ENCODE results near the gene CREM.

Gene CREM

DNA sequence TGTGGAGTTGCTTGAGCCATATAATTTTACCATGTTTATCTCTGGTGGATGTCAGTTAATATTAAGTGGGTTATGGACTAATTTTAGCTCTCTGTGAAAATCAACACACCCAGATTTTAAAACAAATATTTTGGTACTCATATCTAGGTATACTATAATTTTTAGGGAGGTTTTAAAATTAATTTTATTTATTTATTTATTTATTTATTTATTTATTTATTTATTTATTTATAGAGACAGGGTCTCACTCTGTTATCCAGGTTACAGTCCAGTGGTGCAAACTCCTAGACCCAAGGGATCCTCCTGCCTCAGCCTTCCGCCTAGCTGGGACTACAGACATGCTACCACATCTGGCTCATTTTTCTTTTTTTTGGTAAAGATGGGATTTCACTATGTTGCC, 7.3 kb upstream of the CREM start:
- H3K9me3 ChIP-seq: no peaks in the 10 kb centered on the region
- H3K27me3 ChIP-seq (ENCODE audit: low read depth): peaks cover 6% of the 10 kb centered on the region; the same call in 1 of the 2 replicates
- no peak for DNase-seq (ENCODE audit: low spot score in 2 of 2)
- no peaks in the 10 kb centered on the region for H3K36me3 ChIP-seq (replicated peaks)
- in situ Hi-C loops (cut with MboI; ENCODE audit: low sequenced_read_pairs): loop anchor here (5.0 kb wide), 1 partner anchor 98 kb away; no protein-coding TSS in a partner anchor
- H3K4me3 ChIP-seq: no peak overlapping the region
- no peaks in the 10 kb centered on the region for H3K4me1 ChIP-seq

DNA sequence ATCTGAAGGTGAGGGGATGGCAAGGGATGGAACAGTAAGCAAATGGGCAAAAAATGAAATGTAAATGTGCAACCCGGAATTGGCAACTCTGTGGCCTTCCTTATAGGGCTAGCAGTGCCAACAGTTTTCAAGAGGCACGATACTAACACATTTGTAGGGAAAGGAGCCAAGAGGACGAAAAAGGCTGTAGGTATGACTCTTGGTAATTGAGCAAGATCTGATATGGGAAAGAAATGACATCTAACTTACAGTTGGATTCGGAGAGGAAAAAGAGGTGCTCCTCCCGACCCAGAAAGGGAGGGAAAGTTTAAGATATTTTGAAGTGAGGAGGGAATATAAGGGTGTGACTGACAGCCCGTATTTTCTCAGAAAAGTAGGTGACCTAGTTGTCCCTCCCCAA, 2.1 kb upstream of the CREM start:
- H3K36me3 ChIP-seq (replicated peaks): no peaks in the 10 kb centered on the region
- H3K4me3 ChIP-seq: no peak overlapping the region
- H3K9me3 ChIP-seq: no peaks in the 10 kb centered on the region
- no peak for DNase-seq (ENCODE audit: low spot score in 2 of 2)
- peaks cover 14% of the 10 kb centered on the region for H3K4me1 ChIP-seq
- no peaks in the 10 kb centered on the region for H3K27me3 ChIP-seq (ENCODE audit: low read depth)
- in situ Hi-C loops (cut with MboI; ENCODE audit: low sequenced_read_pairs): no loop called here

DNA sequence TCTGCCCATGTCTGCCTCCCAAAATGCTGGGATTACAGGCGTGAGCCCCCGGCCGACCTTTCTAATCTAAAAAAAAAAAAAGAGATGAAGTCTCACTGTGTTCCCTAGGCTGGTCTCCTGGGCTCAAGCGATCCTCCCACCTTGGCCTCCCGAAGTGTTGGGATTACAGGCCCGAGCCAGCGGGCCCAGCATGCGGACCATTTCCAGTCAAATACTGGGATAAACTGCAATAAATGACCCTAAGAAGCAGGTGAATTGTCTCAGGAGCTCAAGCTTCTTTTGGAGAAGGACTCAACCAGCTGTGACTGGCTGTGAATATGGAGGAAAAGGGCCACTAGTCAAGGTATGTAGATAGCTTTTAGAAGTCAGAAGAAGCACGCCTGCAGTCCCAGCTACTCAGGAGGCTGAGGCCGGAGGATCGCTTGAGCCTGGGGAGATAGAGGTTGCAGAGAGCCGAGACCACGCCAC, 550 bp upstream of the CREM start:
- Histone ChIP-seq H3K27me3 (ENCODE audit: low read depth) (no peaks in the 10 kb centered on the region), H3K9me3 (no peaks in the 10 kb centered on the region), H3K4me1 (peaks cover 15% of the 10 kb centered on the region), H3K36me3 (replicated peaks) (no peaks in the 10 kb centered on the region), H3K4me3 (peak overlapping the region; percentile 75)
- in situ Hi-C loops (cut with MboI; ENCODE audit: low sequenced_read_pairs): no loop called here
- DNase-seq (ENCODE audit: low spot score in 2 of 2): no peak

DNA sequence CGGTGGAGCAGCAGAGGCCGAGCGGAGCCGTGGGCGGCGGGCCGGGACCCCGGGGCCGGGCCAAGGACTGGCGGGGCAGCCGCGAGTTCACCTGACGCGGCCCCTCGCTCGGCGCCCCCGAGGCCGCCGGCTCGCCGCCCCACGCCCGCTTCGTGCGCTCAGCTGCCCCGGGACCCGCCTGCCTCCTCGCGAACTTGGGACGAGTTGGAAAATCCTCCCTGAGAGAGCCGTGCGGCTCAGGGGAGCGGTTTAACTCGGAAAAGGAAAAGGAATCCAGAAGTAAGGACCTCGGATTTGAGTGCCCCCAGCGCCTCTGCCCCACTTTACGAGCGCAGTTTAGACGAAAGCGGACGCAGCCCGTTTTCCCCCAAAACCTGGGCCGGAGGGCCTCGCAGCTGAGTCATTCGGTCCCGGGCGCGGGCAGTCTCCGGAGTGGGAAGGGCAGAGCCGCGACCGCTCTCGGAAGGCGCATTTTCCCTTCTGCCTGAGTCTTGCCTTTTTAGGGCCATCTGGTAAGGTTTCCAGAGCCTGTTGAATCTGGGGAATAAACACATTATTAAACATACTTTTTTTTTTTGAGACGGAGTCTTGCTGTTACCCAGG, 744 bp downstream of the CREM start:
- Histone ChIP-seq H3K27me3 (ENCODE audit: low read depth) (no peaks in the 10 kb centered on the region), H3K9me3 (no peaks in the 10 kb centered on the region), H3K4me1 (peaks cover 15% of the 10 kb centered on the region), H3K36me3 (replicated peaks) (no peaks in the 10 kb centered on the region), H3K4me3 (peak overlapping the region; percentile 75)
- peak in 1 of 2 experiments; percentile 63 for DNase-seq (ENCODE audit: low spot score in 2 of 2)
- in situ Hi-C loops (cut with MboI; ENCODE audit: low sequenced_read_pairs): no loop called here

DNA sequence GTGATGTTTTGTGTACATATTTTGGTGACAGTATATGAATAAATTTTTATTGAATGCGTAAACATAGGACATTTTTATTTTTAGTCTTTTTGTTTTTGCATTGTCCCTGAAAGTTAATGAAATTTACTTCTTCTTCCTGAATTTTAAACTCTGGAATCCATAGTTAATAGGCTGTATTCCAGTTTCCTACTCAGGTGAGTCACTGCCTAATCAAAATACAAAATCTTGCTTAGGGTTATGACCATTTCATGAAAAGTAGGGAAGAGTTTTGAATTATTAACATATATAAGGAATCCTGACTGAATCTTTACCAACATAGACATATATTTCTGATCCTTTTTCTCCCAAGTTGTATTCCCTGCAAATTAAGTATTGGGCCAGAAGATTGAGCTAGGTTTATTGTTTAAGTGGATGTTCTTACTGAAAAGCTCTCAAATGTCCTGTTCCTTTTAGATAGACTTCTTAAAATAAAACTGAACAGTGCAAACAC, 2.6 kb downstream of the CREM start:
- no peak for DNase-seq (ENCODE audit: low spot score in 2 of 2)
- Histone ChIP-seq H3K27me3 (ENCODE audit: low read depth) (no peaks in the 10 kb centered on the region), H3K9me3 (no peaks in the 10 kb centered on the region), H3K4me1 (peaks cover 20% of the 10 kb centered on the region), H3K36me3 (replicated peaks) (no peaks in the 10 kb centered on the region), H3K4me3 (peak overlapping the region; percentile 75; the same call in 1 of the 2 replicates)
- in situ Hi-C loops (cut with MboI; ENCODE audit: low sequenced_read_pairs): no loop called here

DNA sequence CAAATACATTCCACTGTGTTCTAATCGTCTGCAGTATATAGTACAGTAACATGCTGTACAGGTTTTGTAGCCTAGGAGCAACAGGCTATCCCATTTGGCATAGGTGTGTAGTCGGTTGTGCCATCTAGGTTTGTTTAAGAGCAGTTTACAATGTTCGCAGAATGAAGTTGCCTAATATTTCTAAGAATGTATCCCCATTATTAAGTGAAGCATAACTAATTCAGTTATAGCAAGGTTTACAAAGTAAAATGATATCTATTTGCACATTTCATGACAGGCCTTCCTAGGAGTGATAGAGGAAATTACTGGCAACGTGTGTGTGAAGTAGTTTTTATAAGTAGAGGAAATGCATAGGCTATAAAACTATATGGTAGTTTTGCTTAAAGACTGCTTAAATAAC, 4.0 kb downstream of the CREM start:
- Histone ChIP-seq H3K4me3 (no peak overlapping the region), H3K27me3 (ENCODE audit: low read depth) (no peaks in the 10 kb centered on the region), H3K36me3 (replicated peaks) (no peaks in the 10 kb centered on the region), H3K9me3 (no peaks in the 10 kb centered on the region), H3K4me1 (peaks cover 20% of the 10 kb centered on the region)
- DNase-seq (ENCODE audit: low spot score in 2 of 2): no peak
- in situ Hi-C loops (cut with MboI; ENCODE audit: low sequenced_read_pairs): no loop called here

DNA sequence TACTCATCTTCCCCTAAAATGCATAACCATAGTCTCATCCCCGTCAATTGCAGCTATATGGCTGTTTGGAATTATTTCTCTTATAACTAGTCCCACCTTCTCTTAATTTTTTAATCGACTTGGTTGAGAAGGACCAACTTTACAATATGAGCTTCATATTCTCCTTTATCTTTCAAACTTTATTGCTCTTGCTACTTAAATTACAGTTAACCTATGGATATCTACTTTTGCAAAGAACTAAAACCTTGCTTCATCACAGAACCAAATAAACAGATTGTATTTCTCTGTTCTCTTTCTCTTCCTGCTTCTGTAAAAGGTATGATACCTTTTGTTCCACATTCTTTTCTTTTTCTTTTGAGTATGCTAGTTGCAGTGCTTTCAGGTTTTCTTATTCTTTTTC, 6.1 kb downstream of the CREM start:
- H3K27me3 ChIP-seq (ENCODE audit: low read depth): no peaks in the 10 kb centered on the region
- no peaks in the 10 kb centered on the region for H3K9me3 ChIP-seq
- peaks cover 16% of the 10 kb centered on the region for H3K4me1 ChIP-seq
- no peak for DNase-seq (ENCODE audit: low spot score in 2 of 2)
- in situ Hi-C loops (cut with MboI; ENCODE audit: low sequenced_read_pairs): no loop called here
- H3K36me3 ChIP-seq (replicated peaks): no peaks in the 10 kb centered on the region
- no peak overlapping the region for H3K4me3 ChIP-seq

DNA sequence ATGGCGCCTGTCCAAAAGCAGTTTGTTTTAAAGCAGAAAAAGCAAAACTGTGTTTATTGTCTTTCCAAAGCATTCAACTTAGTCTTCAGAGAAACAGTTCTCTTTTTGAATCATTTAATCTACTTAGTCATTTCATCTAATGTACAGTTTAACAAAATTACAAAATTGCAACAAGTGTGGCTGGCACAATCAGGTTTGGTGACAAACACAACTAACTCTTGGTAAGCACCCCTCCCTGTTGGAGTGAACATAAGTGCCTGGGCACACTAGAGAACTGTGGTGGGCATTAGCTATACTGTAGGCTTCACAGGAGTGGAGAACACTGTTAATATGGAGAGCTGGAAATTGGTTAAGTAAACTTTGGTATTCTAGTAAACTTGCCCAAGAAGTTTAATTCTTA, 6.9 kb downstream of the CREM start:
- in situ Hi-C loops (cut with MboI; ENCODE audit: low sequenced_read_pairs): no loop called here
- H3K4me3 ChIP-seq: no peak overlapping the region
- no peak for DNase-seq (ENCODE audit: low spot score in 2 of 2)
- no peaks in the 10 kb centered on the region for H3K27me3 ChIP-seq (ENCODE audit: low read depth)
- peaks cover 16% of the 10 kb centered on the region for H3K4me1 ChIP-seq
- H3K36me3 ChIP-seq (replicated peaks): no peaks in the 10 kb centered on the region
- H3K9me3 ChIP-seq: no peaks in the 10 kb centered on the region

DNA sequence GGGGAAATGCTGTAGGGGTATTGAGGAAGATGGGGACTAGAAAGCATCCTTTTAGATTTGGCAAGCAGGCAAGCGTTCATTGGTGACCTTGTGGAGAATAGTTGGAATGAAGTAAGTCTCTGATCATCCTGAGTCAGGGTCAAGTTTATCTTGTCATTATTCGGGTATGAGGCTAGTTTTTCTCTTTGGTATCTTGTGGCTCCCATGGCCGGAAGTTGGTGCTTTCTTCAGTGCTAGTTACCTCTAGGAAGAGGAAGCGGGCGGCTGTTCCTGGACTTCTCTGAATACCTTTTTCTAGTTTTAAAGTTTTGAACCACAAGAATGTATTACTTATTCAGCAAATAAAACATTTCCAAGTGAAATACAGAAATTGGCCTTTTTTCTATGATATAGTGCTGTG, 9.2 kb downstream of the CREM start:
- in situ Hi-C loops (cut with MboI; ENCODE audit: low sequenced_read_pairs): no loop called here
- H3K4me3 ChIP-seq: no peak overlapping the region
- DNase-seq (ENCODE audit: low spot score in 2 of 2): no peak

DNA sequence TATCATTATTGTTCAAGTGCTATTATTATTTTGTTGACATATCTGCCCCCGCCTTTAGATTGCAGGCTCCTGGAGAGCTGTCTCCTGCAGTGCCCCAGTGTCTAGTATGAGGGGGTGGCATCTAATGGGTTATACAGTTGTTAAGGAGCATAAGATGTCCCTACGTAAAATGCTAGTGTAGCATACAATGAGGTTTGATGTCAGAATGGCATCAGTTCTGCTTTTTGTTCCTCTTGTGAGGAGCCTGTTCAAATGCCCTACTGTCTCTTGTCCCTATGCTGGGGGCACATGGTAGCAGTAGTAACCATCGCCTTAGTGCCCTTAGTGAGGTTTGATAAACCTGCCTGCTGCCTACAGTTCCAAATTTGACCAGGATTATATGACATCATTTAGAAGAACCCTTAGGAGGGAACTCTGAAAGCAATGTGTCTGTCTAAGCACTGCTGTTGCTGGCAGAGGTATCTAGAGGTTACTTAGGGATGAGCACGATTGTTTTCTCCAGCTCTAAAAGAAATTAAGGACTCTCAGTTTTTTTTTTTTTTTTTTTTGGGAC, 9.7 kb downstream of the CREM start:
- no peaks in the 10 kb centered on the region for H3K9me3 ChIP-seq
- no peaks in the 10 kb centered on the region for H3K27me3 ChIP-seq (ENCODE audit: low read depth)
- in situ Hi-C loops (cut with MboI; ENCODE audit: low sequenced_read_pairs): no loop called here
- no peaks in the 10 kb centered on the region for H3K36me3 ChIP-seq (replicated peaks)
- DNase-seq (ENCODE audit: low spot score in 2 of 2): no peak
- peaks cover 6% of the 10 kb centered on the region for H3K4me1 ChIP-seq
- H3K4me3 ChIP-seq: no peak overlapping the region

More for the DNA sequence above, 9.2 kb downstream of the CREM start:
- H3K27me3 ChIP-seq (ENCODE audit: low read depth): no peaks in the 10 kb centered on the region
- peaks cover 6% of the 10 kb centered on the region for H3K4me1 ChIP-seq
- no peaks in the 10 kb centered on the region for H3K9me3 ChIP-seq
- no peaks in the 10 kb centered on the region for H3K36me3 ChIP-seq (replicated peaks)

DNA sequence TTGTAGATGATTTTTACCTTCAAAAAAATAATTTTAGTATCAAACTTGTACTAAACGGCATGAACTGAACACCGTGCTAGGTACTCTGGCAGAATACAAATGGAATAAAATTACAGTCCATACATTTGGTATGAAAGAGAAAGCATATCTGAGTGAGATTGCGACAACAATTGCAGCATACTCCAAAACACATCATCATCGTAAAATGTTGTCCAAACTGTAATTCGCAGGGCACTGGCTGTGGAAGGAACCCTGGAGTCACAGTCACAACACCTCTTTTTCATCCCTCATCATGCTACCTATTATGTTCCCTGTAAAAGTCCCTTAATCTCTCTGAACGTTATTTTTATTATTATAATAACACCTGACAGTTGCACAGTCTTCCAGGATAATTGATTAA, 13.5 kb downstream of the CREM start:
- Histone ChIP-seq H3K9me3 (no peaks in the 10 kb centered on the region), H3K36me3 (replicated peaks) (no peaks in the 10 kb centered on the region), H3K4me3 (no peak overlapping the region), H3K4me1 (no peaks in the 10 kb centered on the region), H3K27me3 (ENCODE audit: low read depth) (no peaks in the 10 kb centered on the region)
- in situ Hi-C loops (cut with MboI; ENCODE audit: low sequenced_read_pairs): no loop called here
- no peak for DNase-seq (ENCODE audit: low spot score in 2 of 2)

DNA sequence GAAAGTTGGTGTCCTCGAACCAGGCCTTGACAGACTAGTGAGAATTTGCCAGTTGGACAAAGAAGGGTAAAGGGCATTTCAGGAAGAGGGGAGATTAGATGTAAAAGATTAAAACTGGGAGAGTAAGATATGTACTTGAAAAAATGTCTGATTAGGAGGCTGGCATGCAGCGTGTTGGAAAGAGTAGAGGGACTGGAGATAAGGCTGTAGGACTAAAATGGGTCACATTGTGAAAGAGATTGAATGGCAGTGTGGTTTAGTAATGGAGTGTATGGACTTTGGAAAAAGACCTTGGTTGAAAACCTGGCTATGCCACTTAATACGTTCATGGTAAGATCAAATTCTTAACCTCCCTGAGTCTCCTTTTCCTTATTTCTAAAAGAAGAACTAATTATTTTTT, 14.1 kb downstream of the CREM start:
- in situ Hi-C loops (cut with MboI; ENCODE audit: low sequenced_read_pairs): no loop called here
- DNase-seq (ENCODE audit: low spot score in 2 of 2): no peak
- no peaks in the 10 kb centered on the region for H3K4me1 ChIP-seq

DNA sequence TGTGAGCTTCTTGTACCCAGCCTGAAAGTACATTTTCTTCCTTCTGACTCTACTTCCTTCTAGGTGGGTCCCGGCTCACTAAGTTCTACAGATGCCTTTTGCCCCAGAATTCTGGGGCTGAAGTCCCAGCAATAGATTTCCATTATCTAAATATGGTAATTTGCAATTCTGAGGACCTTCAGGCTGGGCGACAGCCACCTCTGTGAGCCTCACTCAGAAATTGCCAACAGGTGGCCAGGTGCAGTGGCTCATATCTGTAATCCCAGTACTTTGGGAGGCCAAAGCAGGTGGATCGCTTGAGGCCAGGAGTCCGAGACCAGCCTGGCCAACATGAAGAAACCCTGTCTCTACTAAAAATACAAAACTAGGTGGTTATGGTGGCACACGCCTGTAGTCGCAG, 23.7 kb downstream of the CREM start:
- in situ Hi-C loops (cut with MboI; ENCODE audit: low sequenced_read_pairs): no loop called here
- Histone ChIP-seq H3K4me1 (peaks cover 6% of the 10 kb centered on the region), H3K27me3 (ENCODE audit: low read depth) (no peaks in the 10 kb centered on the region), H3K36me3 (replicated peaks) (peaks cover 3% of the 10 kb centered on the region; the same call in 1 of the 2 replicates), H3K9me3 (no peaks in the 10 kb centered on the region), H3K4me3 (no peak overlapping the region)
- no peak for DNase-seq (ENCODE audit: low spot score in 2 of 2)

More for the DNA sequence above, 14.1 kb downstream of the CREM start:
- Histone ChIP-seq H3K27me3 (ENCODE audit: low read depth) (no peaks in the 10 kb centered on the region), H3K4me3 (no peak overlapping the region), H3K9me3 (no peaks in the 10 kb centered on the region), H3K36me3 (replicated peaks) (no peaks in the 10 kb centered on the region)

DNA sequence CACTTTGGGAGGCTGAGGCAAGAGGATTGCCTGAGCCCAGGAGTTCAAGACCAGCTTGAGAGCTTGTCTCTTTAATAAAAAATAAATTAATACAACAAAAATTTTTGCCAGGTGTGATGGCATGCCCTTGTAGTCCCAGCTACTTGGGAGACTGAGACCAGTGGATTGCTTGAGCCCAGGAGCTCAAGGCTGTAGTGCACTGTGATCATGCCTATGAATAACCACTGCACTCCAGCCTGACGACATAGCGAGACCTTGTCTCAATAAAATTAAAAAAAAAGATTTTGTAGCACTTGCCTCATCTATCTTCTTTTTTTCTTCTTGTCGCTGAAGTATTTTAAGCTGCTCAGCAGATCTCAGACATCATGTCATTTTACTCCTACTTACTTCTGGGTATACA, 26.3 kb downstream of the CREM start:
- Histone ChIP-seq H3K36me3 (replicated peaks) (peaks cover 3% of the 10 kb centered on the region; the same call in 1 of the 2 replicates), H3K4me1 (peaks cover 6% of the 10 kb centered on the region), H3K9me3 (no peaks in the 10 kb centered on the region), H3K27me3 (ENCODE audit: low read depth) (no peaks in the 10 kb centered on the region), H3K4me3 (no peak overlapping the region)
- no peak for DNase-seq (ENCODE audit: low spot score in 2 of 2)
- in situ Hi-C loops (cut with MboI; ENCODE audit: low sequenced_read_pairs): no loop called here

All from HAP-1 (cell line).